DOHH2 (cell line): ENCODE results near the gene CCDC15.

ENCODE experiments used
- EZH2phosphoT487 ChIP-seq: fragments of 200-600 bp; sonication (generic); IDR thresholded peaks from 2 replicates; pipeline ENCODE4 v1.6.1; 2017; ENCODE audit warnings: borderline replicate concordance, mild to moderate bottlenecking, antibody characterized with exemption, low read length, moderate library complexity, mixed read lengths
- TF ChIP-seq, protein P1 (sequence below): fragments of 200-600 bp; sonication (generic); IDR thresholded peaks from one replicate; pipeline ENCODE4 v1.5.1; 2014; ENCODE audit warnings: antibody characterized with exemption, mild to moderate bottlenecking, low read depth, low read length; ENCODE audit not compliant: poor library complexity, severe bottlenecking

DNA sequence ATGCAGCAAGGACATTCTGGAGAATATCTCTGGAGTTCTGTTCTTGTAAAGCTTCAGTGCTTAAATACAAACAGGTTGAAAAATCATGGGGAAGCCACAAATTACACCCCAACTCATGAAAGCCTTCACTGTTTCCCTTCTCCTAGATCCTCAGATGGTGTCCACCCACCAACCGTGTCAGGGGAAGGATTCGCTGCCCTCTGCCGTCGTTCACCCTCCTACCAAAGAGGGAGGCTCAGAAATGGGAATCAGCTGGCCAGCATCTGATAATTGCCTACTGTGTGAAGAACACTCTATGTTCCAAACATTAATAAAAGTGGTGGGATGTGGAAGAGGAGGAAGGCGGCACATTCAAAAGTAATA lies 10.8 kb upstream of the CCDC15 start:
- TF ChIP-seq, protein P1, sequence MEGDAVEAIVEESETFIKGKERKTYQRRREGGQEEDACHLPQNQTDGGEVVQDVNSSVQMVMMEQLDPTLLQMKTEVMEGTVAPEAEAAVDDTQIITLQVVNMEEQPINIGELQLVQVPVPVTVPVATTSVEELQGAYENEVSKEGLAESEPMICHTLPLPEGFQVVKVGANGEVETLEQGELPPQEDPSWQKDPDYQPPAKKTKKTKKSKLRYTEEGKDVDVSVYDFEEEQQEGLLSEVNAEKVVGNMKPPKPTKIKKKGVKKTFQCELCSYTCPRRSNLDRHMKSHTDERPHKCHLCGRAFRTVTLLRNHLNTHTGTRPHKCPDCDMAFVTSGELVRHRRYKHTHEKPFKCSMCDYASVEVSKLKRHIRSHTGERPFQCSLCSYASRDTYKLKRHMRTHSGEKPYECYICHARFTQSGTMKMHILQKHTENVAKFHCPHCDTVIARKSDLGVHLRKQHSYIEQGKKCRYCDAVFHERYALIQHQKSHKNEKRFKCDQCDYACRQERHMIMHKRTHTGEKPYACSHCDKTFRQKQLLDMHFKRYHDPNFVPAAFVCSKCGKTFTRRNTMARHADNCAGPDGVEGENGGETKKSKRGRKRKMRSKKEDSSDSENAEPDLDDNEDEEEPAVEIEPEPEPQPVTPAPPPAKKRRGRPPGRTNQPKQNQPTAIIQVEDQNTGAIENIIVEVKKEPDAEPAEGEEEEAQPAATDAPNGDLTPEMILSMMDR, result no peak
- TF ChIP-seq EZH2phosphoT487, result no peak
